GM12873 (cell line): ENCODE data around the gene AGTRAP.

Source experiments
- TF ChIP-seq, protein P1 (sequence below): IDR thresholded peaks from 2 replicates; pipeline ENCODE4 v1.5.1; 2012; ENCODE audit warnings: low read depth, mild to moderate bottlenecking, moderate library complexity, low read length, control low read depth; ENCODE audit not compliant: insufficient read depth; ENCODE audit errors: missing control alignments

AGTRAP gene

DNA sequence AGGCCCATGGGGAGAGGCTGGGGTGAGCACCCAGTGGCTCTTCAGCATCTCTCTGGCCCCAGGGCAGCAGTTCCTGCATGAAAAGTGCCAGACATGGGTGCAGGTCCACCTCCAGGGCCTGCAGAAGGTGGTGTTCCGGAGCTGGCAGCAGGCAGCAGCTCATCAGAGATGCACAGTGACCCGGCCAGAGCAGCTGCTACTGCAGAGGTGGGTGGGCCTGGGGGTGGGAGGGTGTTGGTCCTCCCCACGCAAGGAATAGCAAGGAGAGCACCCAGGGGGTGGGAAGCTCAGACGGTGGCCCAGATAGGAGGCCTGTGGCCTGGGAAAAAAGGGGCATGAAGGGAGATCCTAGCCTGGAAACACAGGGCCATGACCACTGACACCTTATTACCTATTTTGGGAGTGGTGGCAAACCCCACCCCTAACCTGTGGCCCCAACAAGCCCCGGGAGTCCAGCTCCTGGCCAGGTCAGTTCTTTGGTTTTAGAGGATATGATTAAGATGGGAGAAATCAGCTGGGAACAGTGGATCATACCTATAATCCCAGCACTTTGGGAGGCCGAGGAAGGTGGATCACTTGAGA is 46.3 kb downstream of the AGTRAP start:
- TF ChIP-seq, protein P1, sequence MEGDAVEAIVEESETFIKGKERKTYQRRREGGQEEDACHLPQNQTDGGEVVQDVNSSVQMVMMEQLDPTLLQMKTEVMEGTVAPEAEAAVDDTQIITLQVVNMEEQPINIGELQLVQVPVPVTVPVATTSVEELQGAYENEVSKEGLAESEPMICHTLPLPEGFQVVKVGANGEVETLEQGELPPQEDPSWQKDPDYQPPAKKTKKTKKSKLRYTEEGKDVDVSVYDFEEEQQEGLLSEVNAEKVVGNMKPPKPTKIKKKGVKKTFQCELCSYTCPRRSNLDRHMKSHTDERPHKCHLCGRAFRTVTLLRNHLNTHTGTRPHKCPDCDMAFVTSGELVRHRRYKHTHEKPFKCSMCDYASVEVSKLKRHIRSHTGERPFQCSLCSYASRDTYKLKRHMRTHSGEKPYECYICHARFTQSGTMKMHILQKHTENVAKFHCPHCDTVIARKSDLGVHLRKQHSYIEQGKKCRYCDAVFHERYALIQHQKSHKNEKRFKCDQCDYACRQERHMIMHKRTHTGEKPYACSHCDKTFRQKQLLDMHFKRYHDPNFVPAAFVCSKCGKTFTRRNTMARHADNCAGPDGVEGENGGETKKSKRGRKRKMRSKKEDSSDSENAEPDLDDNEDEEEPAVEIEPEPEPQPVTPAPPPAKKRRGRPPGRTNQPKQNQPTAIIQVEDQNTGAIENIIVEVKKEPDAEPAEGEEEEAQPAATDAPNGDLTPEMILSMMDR = no peak

DNA sequence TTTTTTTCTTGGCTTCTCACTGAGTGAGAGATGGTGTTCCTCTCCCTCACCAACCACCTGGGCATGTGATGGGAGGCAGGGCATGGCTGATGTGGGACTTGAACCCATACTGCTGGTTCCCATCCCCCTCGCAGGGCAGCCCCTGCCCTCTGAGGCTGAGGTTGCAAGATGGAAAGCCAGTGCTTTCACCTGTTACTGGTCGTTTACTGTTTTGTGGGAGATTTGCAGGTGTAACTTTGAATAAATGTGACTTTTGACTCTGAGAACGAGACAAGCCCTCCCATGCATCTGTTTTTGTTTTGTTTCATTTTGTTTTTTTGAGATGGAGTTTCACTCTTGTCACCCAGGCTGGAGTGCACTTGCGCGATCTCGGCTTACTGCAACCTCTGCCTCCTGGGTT is 47.6 kb downstream of the AGTRAP start:
- TF ChIP-seq, protein P1 = no peak

DNA sequence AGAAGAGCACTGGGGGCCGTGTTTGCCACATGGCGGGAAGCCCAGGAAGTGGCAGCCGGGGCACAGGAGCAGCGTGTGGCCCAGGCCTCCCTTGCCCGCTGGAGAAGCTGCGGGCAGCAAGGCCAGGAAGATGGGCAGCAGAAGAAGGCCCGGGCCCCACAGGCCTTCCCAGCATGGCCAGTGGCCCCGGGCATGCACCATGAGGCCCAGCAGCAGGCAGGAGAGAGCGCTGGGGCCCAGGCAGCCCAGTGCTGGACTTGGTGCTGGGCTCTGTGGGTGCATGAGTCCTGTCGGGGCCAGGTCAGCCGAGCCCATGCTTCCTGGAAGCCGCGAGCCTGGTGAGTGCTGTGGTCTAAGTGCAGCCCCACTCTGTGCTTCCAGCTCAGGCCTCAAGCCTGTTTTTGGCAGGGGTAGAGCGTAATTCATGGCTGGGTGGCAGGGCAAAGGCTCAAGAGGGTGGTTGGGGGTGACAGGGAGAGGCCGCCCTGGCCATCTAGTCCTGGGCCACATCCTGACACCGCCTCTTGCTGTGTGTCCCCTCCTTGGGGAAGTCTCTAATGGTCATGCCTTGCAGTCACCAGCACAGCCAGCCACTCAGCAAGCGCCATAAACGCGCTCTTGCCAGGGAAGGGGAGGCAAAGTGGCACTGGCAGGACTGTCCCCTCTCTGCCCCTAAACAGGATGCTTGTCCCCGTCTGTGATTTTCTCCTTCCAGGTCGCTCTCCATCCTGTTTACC is 48.5 kb downstream of the AGTRAP start:
- TF ChIP-seq, protein P1 = no peak

DNA sequence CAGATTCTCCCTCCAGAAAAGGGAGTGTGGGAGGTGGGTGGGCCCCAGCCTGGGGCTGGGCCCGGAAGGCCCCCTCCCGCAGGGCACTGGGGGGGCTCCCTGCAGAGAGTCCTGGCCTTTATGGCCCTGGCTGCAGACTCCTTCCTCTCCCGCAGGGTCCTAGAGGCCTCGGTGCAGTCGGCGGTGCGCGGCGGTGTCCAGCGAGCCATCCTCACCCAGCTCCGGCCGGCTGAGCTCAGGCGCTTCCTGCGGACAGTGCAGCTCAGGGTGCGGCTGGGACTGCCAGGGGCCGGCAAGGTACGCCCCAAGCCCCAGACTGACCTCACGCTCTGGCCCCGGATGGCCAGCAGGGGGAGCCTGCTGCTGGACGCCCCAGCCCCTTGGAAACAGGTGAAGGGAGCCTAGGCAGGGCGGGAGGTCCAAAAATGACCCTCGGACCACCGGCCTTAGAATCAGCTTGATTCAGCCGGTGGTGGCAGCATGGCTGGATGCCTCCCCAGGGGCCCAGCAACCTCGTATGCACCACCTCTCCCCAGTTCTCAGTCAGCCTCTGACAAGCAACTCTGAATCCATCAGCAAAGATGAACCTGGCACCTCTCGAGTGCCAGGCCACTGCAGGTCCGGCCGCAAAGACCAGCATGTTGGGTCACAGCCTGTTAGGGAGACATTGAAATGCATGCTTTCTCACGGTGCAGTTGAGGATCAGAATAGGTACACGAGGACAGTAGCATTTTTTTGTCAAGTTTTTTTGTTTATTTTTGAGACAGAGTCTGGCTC is 49.2 kb downstream of the AGTRAP start:
- TF ChIP-seq, protein P1 = peak; percentile 89

DNA sequence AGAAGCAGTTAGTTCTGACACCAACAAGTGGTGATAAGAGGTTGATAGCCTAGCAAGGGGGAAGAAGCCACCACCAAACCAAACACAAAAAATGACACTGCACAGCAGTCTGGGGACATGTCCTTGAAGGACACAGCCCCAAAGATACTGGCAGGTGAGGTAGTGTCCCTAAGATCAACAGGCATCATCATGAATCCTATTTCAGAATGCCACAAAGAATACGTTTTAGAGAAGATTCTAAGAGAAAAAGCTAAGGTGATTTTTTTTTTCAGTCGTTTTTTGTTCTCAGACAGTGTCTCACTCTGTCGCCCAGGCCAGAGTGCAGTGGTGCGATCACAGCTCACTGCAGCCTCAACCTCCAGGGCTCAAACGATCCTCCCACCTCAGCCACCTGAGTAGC is 50.2 kb downstream of the AGTRAP start:
- TF ChIP-seq, protein P1 = no peak

DNA sequence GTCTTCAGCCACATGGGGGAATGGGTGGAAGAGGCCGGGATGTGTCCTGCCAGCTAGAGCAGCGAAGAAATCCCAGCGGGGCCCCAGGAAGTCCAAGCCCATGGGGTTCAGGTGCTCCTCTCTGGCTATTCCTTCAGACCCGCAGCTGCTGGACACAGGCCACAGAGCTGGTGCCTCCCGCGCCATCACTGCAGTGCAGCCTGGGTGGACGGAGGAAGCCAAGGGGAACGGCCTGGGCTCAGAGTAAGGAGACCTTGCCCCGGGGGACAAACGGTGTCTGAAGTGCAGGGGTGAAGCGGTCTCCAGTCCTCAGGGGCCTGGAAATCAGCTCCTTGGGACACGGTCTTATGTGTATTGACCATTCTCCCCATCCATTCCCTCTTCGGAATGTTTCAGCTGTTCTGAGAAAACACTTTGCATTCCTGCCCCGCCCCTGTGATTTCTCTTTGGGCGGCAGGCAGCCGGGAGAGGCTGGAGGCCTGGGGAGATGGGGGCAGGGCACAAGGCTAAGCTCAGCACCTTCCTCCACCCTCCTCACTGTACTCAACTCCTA is 51.4 kb downstream of the AGTRAP start:
- TF ChIP-seq, protein P1 = no peak
